Non-pigmented ciliary epithelial cell (primary cell): Measurements from ENCODE around the gene PDIA5.

Source experiments
- DNase-seq: peaks from one replicate; pipeline ENCODE4 v3.0.0-alpha.2; 2010; ENCODE audit warnings: low read depth

Gene PDIA5

DNA sequence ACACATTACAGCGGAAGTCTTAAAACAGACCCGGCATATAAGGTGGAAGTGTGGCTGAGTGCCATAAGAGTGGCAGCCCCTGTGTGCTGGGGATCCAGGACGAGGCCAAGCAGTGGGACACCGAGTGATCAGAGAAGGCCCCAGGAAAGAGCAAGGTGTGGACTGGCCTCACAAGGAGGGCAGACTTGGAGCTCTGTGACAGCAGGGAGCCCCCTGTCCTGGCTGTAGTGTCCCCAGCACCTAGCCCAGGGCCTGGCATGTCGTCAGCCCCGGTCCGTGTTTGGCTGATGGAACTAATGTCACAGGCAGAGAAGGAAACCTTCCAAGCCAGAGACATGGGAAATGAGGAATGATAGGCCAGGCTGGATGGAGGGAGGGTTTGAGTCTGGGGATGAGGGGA is 4.8 kb downstream of the PDIA5 start:
- no peak for DNase-seq

- DNase-seq = no peak
Observed at GRCh38 chr3:123072152-123072551, 5.3 kb downstream of the PDIA5 start.

DNA sequence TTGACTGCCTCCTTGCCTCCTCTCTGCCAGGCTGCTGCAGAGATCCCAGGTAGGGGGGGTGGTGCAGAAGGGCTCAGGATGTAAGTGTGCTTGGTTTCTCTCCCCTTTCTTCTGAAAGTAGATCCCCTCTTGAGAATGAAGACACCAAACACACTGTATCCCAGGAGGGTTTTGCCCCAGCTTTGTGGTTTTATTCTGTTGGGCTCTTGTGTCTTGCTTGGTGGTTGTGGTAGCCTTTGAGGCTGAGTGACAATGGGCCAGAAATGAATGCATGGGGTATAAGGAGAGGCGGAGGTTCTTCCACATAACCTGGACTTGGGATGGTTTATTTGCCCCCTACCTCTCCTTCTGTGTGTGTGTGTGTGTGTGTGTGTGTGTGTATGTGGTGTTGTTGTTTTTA is 5.7 kb downstream of the PDIA5 start:
- DNase-seq = no peak

DNA sequence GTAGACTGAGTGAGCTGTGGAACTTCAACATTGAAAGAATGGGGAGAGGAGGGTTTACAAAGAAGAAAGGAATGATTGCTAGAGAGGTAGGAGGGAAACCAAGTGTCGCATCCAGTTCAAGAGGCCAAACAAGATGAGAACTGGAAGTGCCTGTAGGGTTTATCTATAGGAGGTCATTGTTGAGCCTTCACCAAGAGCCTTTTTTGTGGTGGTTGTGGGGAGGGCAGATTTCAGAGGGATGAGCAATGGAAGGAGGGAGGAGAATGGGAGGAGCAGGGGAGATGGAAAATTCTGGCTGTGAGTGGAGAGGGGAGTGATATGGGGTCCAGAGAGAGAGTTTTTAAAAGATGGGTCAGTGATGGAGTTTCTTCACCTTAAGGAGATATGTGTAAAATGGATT is 8.5 kb downstream of the PDIA5 start:
- no peak for DNase-seq

GRCh38 chr3:123076112-123076495 is 9.3 kb downstream of the PDIA5 start:
- no peak for DNase-seq

DNA sequence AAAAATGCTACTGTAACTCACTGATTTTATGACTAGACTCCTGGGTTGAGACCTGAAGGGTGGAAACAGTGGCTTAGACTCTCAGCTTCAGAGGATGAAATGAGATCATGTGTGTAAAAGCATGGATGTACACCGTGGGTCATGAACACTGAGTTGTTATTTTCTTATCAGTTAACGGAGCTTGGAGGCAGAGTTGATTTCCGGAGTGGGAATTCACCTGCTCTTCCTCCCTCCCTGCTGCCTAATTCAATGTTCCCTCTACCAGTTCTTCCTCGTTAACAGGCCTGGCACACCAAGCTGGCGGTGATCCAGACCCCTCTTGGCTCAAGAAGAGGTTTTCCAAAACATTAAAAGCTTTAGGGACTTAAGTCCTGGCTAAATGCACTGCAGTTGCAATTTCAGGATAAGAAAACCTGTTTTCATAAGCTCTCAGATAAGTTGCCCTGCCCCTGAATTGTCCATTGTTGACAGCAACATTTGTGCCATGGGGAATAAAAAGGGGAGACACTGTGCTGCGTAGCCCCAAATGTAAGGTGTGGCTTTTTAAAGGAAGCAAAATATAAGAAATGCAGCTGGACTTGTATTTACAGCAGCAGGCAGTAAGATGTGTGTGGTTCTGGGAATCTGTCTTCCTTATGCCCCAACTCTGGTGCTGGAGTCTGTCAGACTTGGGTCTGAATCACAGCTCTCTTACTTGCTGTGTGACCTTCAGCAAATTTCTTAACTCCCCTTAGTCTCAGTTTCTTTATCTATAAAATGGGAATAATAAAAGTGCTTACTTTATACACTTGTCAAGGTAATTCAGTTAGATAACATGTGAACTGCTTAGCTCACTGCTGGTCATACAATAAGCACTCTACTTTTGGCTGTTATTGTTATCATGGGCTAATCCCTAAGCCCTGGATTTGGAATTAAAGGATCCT is 9.9 kb downstream of the PDIA5 start:
- DNase-seq = no peak

DNA sequence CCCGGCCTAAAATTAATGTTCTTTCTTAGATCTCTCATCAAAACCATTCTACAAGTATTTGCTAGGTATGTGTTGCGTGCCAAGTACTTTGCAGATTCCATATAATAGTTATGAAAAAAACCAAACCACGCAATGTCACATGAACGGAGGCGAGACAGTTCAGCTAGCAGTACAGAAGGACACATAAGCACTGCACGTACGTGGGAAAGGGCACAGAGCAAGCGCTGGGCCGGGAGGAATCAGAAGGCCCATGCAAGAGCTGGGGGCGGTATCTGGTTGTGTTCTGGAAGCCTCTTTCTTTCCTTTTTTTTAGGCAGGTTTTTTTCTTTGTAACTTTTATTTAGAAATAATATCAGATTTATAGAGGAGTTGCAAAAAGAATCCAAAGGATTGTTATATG is 11.3 kb downstream of the PDIA5 start:
- DNase-seq = no peak

GRCh38 chr3:123080864-123081562 is 14.2 kb downstream of the PDIA5 start:
- no peak for DNase-seq

- DNase-seq = no peak
Observed at GRCh38 chr3:123081718-123082369, 15.0 kb downstream of the PDIA5 start.

DNA sequence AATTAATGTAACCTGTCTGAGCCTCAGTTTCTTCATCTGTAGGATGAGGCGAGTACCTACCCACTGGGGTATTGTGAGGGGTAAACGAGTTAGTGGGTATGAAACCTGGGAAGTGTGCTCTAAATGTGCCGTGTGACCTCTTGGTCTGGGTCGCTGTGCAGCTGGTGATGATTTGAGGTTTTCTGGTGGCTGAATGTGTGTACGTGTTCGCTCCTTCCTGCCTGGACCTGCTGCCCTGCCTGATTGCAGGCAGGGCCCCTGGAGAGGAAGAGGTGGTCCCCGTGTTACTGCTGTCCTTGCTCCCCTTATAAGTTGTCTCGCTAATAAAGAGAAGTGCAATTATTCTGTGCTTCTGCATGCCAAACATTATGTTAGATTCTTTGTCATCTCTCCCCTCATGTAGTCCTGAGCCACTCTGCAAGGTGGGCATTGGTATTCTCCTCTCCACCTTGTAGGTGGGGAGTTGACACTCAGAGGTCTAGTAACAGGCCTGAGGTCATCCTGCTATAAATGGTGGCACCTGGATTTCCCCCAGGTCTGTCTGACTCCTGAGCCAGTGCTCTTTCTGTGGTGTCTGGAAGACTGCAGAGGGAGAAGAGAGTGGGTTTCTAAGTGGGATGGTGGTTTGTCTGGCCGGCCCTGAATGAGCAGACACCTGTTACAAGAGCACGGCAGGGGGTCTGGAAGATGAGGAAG is 15.7 kb downstream of the PDIA5 start:
- no peak for DNase-seq

- no peak for DNase-seq
Observed at GRCh38 chr3:123083383-123084124, 16.7 kb downstream of the PDIA5 start.

DNA sequence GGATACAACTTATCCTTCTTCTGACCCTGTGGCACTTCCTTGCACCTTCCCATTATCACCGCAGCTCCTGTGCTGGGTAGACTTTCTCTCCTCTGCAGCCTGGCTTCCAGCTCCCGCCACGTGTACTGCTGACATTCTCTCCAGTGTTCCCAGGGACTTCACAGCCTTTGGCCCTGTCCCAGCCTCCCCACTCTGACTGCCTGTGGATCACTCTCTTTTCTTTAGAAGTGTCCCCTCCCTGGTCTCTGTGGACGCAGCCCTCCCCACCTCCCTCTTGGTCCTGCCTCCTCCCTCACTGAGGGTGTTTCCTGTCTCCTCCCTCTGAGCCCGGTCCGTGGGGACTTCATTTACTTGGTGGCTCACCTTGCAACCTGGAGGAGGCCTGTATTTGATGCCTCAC is 17.4 kb downstream of the PDIA5 start:
- no peak for DNase-seq

GRCh38 chr3:123084738-123085237 is 18.0 kb downstream of the PDIA5 start:
- DNase-seq = no peak

GRCh38 chr3:123085293-123085931 is 18.6 kb downstream of the PDIA5 start:
- DNase-seq = no peak

DNA sequence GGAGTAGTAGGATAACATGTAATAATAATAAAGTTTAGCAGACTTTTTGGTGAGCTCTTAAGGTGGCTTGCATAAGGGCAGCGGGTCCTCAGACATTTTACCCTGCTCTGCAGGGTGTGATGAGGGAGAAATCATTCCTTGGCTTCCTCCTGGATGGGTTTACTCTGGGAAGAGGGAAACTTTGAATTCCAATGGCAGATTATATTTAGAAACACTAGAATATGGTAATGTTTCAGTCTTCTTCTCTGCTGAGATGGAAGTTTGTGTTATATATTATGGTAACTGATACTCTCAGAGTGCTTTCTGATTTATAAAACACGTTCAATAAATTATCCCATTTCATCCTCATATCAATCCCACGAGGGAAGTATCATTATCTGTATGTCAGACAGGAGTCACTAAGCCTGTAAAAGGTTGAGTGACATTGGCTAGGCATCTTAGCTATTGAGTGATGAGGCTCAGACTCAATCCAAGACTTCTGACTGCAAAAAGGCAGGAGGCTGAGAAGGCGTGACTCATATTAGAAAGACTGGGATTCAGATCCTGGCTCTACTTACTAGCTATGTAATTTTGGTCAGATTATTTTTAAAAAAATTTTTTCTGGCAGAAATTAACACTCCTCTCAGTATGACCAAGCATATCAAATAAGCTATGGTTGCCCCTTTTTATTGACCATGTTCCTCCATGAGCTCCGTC is 19.3 kb downstream of the PDIA5 start:
- DNase-seq = no peak

- no peak for DNase-seq
Observed at GRCh38 chr3:123088387-123088786, 21.6 kb downstream of the PDIA5 start.

DNA sequence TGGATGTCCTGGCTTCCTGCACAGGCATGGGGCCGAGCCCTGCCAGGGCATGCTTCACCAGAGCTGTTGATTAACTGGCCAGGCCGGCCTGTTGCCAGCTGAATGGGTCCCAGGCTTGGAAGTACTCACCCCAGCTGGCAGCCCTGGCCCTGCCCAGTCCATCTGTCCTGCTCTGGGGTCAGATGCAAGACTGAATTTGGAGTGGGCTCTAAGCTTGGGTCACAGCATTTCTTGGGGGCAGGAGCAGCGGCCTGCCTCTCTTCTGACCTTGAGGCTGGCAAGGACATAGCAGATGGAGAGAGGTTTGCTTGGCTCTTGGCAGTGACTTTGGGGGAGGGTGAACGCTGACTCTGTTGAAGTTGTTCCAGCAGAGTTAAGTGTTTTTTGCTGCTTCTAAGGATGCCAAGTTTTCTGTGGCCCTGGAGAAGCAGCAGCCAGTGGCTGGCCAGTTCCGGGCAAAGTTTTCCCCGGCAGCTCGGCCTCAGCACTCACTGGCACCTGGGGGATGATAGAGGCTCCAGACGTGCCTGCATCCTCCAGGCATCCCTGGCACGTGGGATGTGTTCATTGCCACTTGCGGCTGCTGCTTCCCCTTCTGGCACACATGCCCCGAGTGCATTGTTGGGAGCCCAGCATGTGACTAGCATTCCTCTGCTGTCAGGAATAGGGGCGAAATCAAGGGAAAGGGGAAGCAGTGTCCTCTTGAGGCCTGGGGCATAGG is 22.9 kb downstream of the PDIA5 start:
- DNase-seq = no peak

DNA sequence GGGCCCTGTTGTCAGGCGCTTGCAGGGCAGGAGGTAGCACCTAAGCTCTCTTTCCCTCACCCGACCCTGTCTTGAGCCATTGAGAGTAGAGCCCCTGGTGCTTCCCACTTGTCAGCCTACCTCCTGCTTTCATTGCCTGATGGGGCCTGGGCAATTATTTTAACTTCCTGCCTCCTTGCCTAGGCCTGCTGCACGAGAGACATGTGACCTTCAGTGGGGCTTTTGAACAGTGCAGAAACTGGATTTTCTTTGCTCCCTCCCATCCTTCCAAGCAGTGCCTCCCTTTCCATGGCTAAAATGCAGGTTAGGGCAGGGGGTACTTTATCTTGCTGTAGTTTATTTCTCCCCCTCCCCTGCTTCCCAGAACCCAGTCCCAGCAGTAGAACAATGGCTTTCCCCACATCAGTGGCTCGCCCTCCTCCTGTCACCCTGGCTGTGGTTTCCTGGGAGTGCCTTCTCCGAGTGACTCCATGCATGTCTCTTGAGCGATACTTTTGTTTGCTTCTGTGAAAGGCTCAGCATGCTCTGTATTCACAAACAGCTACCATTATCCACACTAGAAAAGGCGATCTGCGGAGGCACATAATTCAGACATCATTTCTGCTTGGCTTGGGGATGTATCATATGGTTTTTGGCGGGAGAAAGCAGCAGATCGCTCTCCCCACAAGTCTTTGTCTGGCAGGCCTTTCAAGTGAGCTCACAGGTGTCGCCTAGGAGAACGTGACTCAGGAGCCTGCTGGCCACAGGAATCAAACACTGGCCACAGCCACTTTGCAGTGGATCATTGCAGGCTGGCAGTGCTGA is 24.1 kb downstream of the PDIA5 start:
- DNase-seq = no peak

GRCh38 chr3:123092243-123092642 is 25.4 kb downstream of the PDIA5 start:
- DNase-seq = no peak
